Common myeloid progenitor, CD34-positive (primary cell): Measurements from ENCODE around the gene MRM2.

ENCODE experiments used
- CTCF ChIA-PET: fragments of 350-600 bp; sonication (Branson Sonifier 250); formaldehyde crosslinking; loops from one replicate; lab custom pipeline; 2021; ENCODE audit warnings: antibody characterized with exemption; lab: Charles Lee
- POLR2A ChIA-PET: fragments of 350-600 bp; sonication (Branson Sonifier 250); formaldehyde crosslinking; loops from one replicate; lab custom pipeline; 2021; ENCODE audit warnings: antibody characterized with exemption; lab: Charles Lee
- DNase-seq, 3 donors: peaks; one replicate each; pipeline versions ENCODE4 v3.0.0 to v3.0.0-alpha.2; 2013
- H3K27ac ChIP-seq, 2 experiments: 1 replicate in 1 of 2; 2 replicates in 1 of 2; pipeline ENCODE4 v1.7.0; 2013; ENCODE audit warnings: inconsistent platforms in 2 of 2, low read length in 2 of 2, mild to moderate bottlenecking in 2 of 2, low read depth in 1 of 2, moderate library complexity in 1 of 2; ENCODE audit not compliant: severe bottlenecking in 2 of 2, insufficient read depth in 1 of 2, poor library complexity in 1 of 2
- H3K27me3 ChIP-seq, 5 experiments: replicated peaks in 2 of 5; 1 replicate in 3 of 5; 2 replicates in 2 of 5; pipeline versions ENCODE4 v1.6.1 to v1.7.0; 2013; ENCODE audit warnings: low read length in 4 of 5, mild to moderate bottlenecking in 2 of 5, moderate library complexity in 2 of 5, inconsistent platforms in 1 of 5; ENCODE audit not compliant: insufficient read depth in 5 of 5, control insufficient read depth in 4 of 5
- H3K36me3 ChIP-seq, 4 experiments: 1 replicate in 2 of 4; 2 replicates in 2 of 4; pipeline versions ENCODE4 v1.6.1 to v1.7.0; 2013; ENCODE audit warnings: low read length in 3 of 4, control low read depth in 1 of 4, mild to moderate bottlenecking in 1 of 4; ENCODE audit not compliant: control insufficient read depth in 4 of 4, insufficient read depth in 4 of 4
- H3K4me1 ChIP-seq, 4 experiments: 1 replicate in 3 of 4; 2 replicates in 1 of 4; pipeline versions ENCODE4 v1.6.1 to v1.7.1; 2013; ENCODE audit warnings: low read length in 3 of 4, mild to moderate bottlenecking in 3 of 4, control low read depth in 1 of 4, inconsistent platforms in 1 of 4, moderate library complexity in 1 of 4; ENCODE audit not compliant: control insufficient read depth in 4 of 4, insufficient read depth in 4 of 4; ENCODE audit errors: control extremely low read depth in 1 of 4
- H3K4me3 ChIP-seq, 7 experiments: 1 replicate in 4 of 7; 2 replicates in 3 of 7; pipeline versions ENCODE4 v1.5.1 to v1.7.0; 2013; ENCODE audit warnings: mild to moderate bottlenecking in 7 of 7, low read length in 6 of 7, moderate library complexity in 6 of 7, inconsistent platforms in 2 of 7, low read depth in 2 of 7, control low read depth in 1 of 7; ENCODE audit not compliant: insufficient read depth in 4 of 7, control insufficient read depth in 1 of 7; ENCODE audit errors: extremely low read depth in 1 of 7
- H3K9me3 ChIP-seq, 5 experiments: 1 replicate in 4 of 5; 2 replicates in 1 of 5; pipeline versions ENCODE4 v1.6.1 to v1.7.1; 2013; ENCODE audit warnings: low read length in 4 of 5, mild to moderate bottlenecking in 2 of 5, inconsistent platforms in 1 of 5, low read depth in 1 of 5, moderate library complexity in 1 of 5; ENCODE audit not compliant: control insufficient read depth in 4 of 5, insufficient read depth in 2 of 5; ENCODE audit errors: control extremely low read depth in 1 of 5
- WGBS: methylation state at CpG from one replicate; pipeline ENCODE4 v1.1.5; 2013; ENCODE audit not compliant: insufficient coverage; 5-methylcytosine and 5-hydroxymethylcytosine counted together

The MRM2 gene

DNA sequence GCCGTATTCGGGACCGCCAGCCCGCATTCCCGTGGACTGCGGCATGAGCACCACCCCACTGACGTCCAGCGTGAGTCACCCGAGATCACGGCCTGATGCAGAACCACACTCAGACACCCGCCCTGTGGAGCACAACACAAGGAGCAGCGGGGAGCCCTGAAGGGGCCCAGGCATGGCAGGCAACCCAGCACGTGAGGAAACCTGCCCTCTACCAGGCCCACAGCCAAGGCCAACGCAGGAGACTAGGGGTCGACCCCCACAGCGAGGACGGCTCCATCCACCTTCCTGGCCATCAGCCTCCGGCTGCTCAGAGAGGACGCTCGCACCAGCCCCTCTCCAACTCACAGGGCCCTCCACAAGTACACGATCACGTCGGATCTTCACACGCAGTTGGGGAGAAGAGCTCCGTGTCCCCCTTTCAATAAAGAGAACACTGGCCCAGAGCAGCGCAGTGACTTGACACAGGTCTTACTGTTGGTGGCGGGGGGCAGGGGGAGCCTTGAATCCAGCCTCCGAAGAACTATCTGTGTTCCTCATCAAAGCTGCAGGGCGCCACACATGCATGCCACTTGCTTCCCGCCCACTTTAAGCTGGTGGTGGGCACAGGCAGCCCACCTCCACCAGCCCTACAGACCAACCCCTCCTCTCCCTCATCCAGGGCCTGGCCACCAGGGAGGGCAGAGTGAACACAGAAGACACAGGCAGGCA lies 31.3 kb downstream of the MRM2 start:
- CTCF ChIA-PET, result interaction anchor here (1.3 to 2.2 kb wide), 3 partner anchors 9 to 138 kb away, joined by 4 to 10 read pairs (median 5); no protein-coding TSS in a partner anchor
- WGBS, result 98% methylated on average over 30 of the region's 30 CpGs
- POLR2A ChIA-PET, result no interaction called here

DNA sequence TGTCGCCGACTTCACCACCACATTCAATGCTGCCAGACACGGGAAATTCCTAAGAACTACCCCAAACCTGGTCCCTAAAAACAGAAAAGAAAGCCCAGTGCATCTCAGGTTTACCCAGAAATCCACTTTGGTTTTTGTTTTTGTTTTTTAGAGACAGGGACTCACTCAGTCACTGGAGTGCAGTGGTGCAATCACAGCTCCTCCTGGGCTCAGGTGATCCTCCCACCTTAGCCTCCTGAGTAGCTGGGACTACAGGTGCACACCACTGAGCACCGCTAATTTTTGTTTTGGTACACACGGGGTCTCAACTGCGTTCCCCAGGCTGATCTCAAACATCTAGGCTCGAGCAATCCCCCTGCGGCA lies 32.1 kb downstream of the MRM2 start:
- POLR2A ChIA-PET, result no interaction called here
- H3K36me3 ChIP-seq, result peaks cover 9 to 76% (median 58%) of the 10 kb centered on the region in 4 experiments
- DNase-seq, result no peak
- H3K4me1 ChIP-seq, result peaks cover 0 to 5% (median 0%) of the 10 kb centered on the region in 4 experiments
- no peak overlapping the region for H3K4me3 ChIP-seq
- 96% methylated on average over 8 of the region's 8 CpGs for WGBS
- no peaks in the 10 kb centered on the region for H3K9me3 ChIP-seq
- H3K27ac ChIP-seq, result no peak overlapping the region
- CTCF ChIA-PET, result interaction anchor here (0.7 to 2.2 kb wide), 7 partner anchors 12 to 631 kb away, joined by 3 to 10 read pairs (median 4); no protein-coding TSS in a partner anchor
- no peaks in the 10 kb centered on the region for H3K27me3 ChIP-seq

More for the DNA sequence above, 31.3 kb downstream of the MRM2 start:
- H3K27ac ChIP-seq, result no peak overlapping the region
- no peaks in the 10 kb centered on the region for H3K9me3 ChIP-seq
- H3K4me3 ChIP-seq, result no peak overlapping the region
- H3K27me3 ChIP-seq, result no peaks in the 10 kb centered on the region
- peaks cover 0 to 5% (median 0%) of the 10 kb centered on the region in 4 experiments for H3K4me1 ChIP-seq
- H3K36me3 ChIP-seq, result peaks cover 9 to 76% (median 63%) of the 10 kb centered on the region in 4 experiments
- DNase-seq, result no peak

DNA sequence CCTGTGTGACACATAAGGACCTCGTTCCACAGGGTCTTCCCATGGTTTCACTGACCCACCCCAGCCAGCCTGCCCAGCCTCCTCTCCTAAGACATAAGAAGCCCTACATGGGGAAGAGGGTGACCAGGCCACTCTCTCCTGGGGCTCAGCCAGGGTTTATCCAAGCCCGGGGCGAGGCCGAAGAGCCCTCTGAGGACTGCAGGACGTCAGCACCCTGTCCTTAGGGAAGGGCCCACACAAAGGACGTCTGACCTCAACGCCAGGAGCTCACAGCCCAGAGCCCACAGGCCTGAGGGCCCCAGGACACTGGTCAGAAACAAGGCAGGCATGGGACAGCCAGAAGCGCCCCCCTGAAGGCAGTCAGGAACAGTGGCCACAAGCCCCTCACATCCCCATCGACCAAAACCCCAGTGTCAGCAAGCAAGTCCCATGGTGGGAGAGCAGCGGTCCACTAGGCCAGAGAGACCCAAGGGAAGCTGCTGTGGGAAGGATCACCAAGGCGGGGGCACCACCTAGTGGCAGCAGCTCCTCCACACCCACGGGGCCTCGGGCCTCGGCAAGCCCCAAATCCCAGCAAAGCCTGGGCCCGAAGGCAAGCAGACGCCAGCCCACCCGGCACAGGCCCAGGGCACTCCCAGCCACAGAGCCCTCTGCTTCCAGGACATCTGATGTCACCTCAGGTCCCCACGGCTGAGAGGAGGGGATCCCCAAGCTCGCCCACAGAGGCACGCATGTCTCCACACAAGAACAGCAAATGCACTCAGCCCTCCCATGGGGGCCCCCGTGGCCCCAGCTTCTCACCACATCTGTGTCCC lies 32.7 kb downstream of the MRM2 start:
- H3K4me3 ChIP-seq, result no peak overlapping the region
- H3K27ac ChIP-seq, result no peak overlapping the region
- H3K36me3 ChIP-seq, result peaks cover 9 to 71% (median 56%) of the 10 kb centered on the region in 4 experiments
- no peaks in the 10 kb centered on the region for H3K27me3 ChIP-seq
- WGBS, result 89% methylated on average over 14 of the region's 21 CpGs
- no peaks in the 10 kb centered on the region for H3K9me3 ChIP-seq
- peak; percentile 47 to 70 (median 64) for DNase-seq
- H3K4me1 ChIP-seq, result peaks cover 0 to 3% (median 0%) of the 10 kb centered on the region in 4 experiments
- ChIA-PET CTCF (interaction anchor here (0.7 to 2.2 kb wide), 7 partner anchors 13 to 631 kb away, joined by 3 to 10 read pairs (median 4); no protein-coding TSS in a partner anchor), POLR2A (no interaction called here)

DNA sequence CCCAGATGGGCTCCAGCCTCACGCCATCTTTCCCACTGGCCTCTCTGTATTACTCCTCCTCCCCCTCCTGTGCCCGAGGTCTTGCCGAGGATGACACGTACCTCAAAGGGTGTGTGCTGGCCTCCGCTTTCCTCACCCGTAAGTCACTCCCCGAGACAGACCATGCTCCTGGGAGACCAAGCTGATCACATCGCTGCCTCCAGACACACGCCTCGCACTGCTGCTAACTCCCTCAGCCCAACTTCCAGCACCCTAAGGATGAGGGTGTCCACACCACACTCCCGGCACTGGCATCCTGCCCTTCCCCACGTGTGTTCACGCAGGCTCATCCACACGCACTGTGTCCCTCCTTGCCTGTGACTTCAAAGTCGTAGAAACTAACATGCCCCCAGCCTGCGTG lies 33.3 kb downstream of the MRM2 start:
- no peaks in the 10 kb centered on the region for H3K4me1 ChIP-seq
- H3K9me3 ChIP-seq, result no peaks in the 10 kb centered on the region
- no peak overlapping the region for H3K27ac ChIP-seq
- POLR2A ChIA-PET, result no interaction called here
- H3K36me3 ChIP-seq, result peaks cover 4 to 71% (median 55%) of the 10 kb centered on the region in 4 experiments
- H3K4me3 ChIP-seq, result no peak overlapping the region
- H3K27me3 ChIP-seq, result no peaks in the 10 kb centered on the region
- CTCF ChIA-PET, result interaction anchor here (1.2 to 2.2 kb wide), 5 partner anchors 13 to 630 kb away, joined by 3 to 10 read pairs (median 5); no protein-coding TSS in a partner anchor
- WGBS, result 96% methylated on average over 16 of the region's 16 CpGs
- no peak for DNase-seq

DNA sequence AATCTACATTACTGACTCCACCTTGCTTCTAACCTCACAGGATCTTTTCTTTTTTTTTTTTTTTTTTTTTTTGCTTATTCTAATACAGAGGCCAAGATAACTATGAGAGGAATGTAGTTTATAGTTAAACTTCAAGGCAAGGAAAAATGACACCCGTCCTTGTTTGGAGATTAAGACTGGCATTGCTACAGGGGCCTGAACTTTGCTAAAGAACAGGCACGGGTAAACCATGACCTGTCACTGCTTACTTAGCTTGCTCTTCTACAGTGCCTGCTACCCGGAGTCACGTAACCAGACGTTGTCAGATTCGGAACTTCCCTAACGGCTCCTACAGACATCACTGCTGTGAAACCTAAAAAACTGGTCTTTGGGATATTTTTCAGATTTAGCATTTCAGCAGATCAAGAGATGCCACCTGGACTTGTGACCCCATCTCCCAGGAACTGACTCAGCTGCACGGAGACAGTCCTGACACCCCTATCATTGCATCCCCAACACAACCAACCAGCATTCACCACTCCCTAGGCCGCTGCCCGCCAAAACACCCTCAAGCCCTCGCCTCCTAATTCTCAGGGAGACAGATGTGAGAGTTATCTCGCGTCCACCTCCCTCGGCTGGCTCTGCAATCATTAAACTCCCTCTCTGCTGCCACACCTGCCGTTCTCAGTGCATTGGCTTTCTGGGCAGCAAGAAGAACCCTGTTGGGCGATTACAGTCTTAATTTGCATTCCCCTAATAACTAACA lies 36.8 kb downstream of the MRM2 start:
- Histone ChIP-seq H3K36me3 (peaks cover 0 to 61% (median 36%) of the 10 kb centered on the region in 4 experiments), H3K27ac (no peak overlapping the region), H3K27me3 (no peaks in the 10 kb centered on the region), H3K9me3 (no peaks in the 10 kb centered on the region), H3K4me3 (no peak overlapping the region), H3K4me1 (no peaks in the 10 kb centered on the region)
- DNase-seq, result no peak
- POLR2A ChIA-PET, result no interaction called here
- 97% methylated on average over 14 of the region's 16 CpGs for WGBS
- CTCF ChIA-PET, result no interaction called here

DNA sequence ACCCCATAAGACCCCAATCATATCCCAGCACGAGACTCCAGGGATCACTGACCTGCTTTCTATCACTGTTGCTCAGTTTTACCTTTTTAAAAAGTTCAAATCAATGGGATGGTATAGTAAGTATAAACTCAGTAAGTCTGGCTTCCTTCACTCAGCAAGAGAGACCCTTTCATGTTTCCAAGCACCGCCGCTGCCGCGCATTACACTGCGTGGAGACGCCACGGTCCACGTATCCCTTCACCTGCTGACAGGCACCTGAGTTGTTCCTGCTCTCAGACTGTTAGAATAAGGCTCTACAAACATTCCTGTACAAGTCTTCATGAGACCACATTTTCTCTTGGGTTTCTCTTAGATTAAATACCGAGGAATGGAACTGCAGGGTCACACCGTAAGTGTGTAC lies 37.6 kb downstream of the MRM2 start:
- no peak for DNase-seq
- no peaks in the 10 kb centered on the region for H3K4me1 ChIP-seq
- H3K4me3 ChIP-seq, result no peak overlapping the region
- CTCF ChIA-PET, result interaction anchor here (1.5 kb wide), 1 partner anchor 11 kb away, joined by 6 read pairs; no protein-coding TSS in a partner anchor
- 100% methylated on average over 11 of the region's 11 CpGs for WGBS
- POLR2A ChIA-PET, result no interaction called here
- peaks cover 3 to 64% (median 40%) of the 10 kb centered on the region in 4 experiments for H3K36me3 ChIP-seq
- H3K27ac ChIP-seq, result no peak overlapping the region
- H3K27me3 ChIP-seq, result no peaks in the 10 kb centered on the region
- no peaks in the 10 kb centered on the region for H3K9me3 ChIP-seq
